Activated B cell treated with CpG ODN at 0.5 μM for 24 hours (primary cell): ENCODE data around the gene STAT4. TPM values are rescaled to one million over a fixed set of nuclear protein-coding genes. Genes with fewer than 3 reads are reported as not detected.
"Not testable (repeated sequence)": the region's sequence is repeated elsewhere in the genome, so short reads cannot be mapped to it uniquely, and the experiment has no call there.

Experiments used
- ATAC-seq: fragments of 200-7000 bp; cut with Tn5 transposase; one replicate; pipeline ENCODE4 v1.10.0; 2021; ENCODE audit warnings: low read depth, mild to moderate bottlenecking, moderate library complexity
- CTCF ChIA-PET: fragments of 350-600 bp; sonication (Branson Sonifier 250); formaldehyde crosslinking; loops from one replicate; lab custom pipeline; 2021; ENCODE audit warnings: antibody characterized with exemption; lab: Charles Lee
- POLR2A ChIA-PET: fragments of 350-600 bp; sonication (Branson Sonifier 250); formaldehyde crosslinking; loops from one replicate; lab custom pipeline; 2021; ENCODE audit warnings: antibody characterized with exemption; lab: Charles Lee
- DNase-seq: peaks from one replicate; pipeline ENCODE4 v3.0.0; 2022
- H3K27ac Mint-ChIP-seq: one replicate; pipeline ENCODE4 v1.8.0; 2020; ENCODE audit warnings: mixed read lengths
- H3K27me3 Mint-ChIP-seq: one replicate; pipeline ENCODE4 v1.8.0; 2021; ENCODE audit warnings: mixed read lengths
- H3K36me3 Mint-ChIP-seq: one replicate; pipeline ENCODE4 v1.8.0; 2021; ENCODE audit warnings: low read depth, mixed read lengths
- H3K4me1 Mint-ChIP-seq: one replicate; pipeline ENCODE4 v1.8.0; 2021; ENCODE audit warnings: mixed read lengths
- H3K4me3 Mint-ChIP-seq: one replicate; pipeline ENCODE4 v1.8.0; 2020; ENCODE audit warnings: mild to moderate bottlenecking, mixed read lengths
- H3K9me3 Mint-ChIP-seq: one replicate; pipeline ENCODE4 v1.8.0; 2020; ENCODE audit warnings: mixed read lengths
- intact Hi-C: fragments of 100-400 bp; cut with micrococcal nuclease; formaldehyde crosslinking; loops from one replicate; pipeline ENCODE4 v1.15.1; 2024
- total RNA-seq: library from RNA; stranded (reverse); gene quantifications from 2 replicates; pipeline ENCODE4 v1.2.3, GENCODE V29; 2022
- TF ChIP-seq, protein P1 (sequence below): fragments of 200-600 bp; IDR thresholded peaks from one replicate; pipeline ENCODE4 v1.8.0; 2022; ENCODE audit warnings: antibody characterized with exemption, mild to moderate bottlenecking

Gene STAT4
- total RNA-seq, 1 donor from 2014 or later: 16.5 TPM

DNA sequence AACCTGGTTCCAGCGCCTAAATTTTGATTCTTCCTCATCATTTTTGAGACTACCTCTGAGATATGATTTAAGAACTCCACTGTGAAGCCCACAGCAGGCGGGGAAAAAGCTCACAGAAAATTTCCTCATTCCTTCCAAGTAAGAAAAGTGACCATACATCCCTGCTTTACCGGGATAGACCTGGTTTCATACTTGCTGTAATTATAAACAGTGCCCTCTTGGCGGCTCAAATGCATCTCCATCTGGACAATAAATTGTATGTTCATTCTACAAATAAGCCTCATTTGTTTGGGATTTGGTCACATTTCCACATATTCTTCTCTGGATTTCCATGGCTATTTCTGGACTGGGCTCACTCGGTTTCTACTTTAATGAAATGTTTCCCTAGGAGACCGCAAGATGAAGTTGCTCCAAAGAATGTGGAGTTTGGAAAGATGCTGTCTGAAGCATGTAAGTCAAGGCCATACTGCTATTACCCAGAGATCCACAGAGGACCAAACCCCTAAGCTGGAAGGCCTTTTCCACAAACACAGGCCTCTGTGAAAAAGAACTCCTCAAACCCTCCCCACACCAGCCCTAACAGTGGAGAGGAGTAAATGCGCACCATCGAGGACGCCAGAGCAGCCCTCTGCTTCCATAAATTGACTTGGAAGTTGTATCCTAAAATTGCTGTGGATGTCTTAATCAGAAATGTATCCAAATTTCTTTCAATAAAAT lies 150.7 kb downstream of the STAT4 start:
- no peaks in the 10 kb centered on the region for H3K27me3 Mint-ChIP-seq
- ChIA-PET POLR2A (no interaction called here), CTCF (no interaction called here)
- peaks cover 6% of the 10 kb centered on the region for H3K9me3 Mint-ChIP-seq
- peaks cover 4% of the 10 kb centered on the region for H3K4me1 Mint-ChIP-seq
- H3K27ac Mint-ChIP-seq: no peak overlapping the region
- intact Hi-C loops: loop anchor here (5.0 kb wide), 1 partner anchor 83 kb away; no protein-coding TSS in a partner anchor
- peaks cover 96% of the 10 kb centered on the region for H3K36me3 Mint-ChIP-seq
- ATAC-seq (no peak), DNase-seq (no peak)
- H3K4me3 Mint-ChIP-seq: no peak overlapping the region
- TF ChIP-seq, protein P1, sequence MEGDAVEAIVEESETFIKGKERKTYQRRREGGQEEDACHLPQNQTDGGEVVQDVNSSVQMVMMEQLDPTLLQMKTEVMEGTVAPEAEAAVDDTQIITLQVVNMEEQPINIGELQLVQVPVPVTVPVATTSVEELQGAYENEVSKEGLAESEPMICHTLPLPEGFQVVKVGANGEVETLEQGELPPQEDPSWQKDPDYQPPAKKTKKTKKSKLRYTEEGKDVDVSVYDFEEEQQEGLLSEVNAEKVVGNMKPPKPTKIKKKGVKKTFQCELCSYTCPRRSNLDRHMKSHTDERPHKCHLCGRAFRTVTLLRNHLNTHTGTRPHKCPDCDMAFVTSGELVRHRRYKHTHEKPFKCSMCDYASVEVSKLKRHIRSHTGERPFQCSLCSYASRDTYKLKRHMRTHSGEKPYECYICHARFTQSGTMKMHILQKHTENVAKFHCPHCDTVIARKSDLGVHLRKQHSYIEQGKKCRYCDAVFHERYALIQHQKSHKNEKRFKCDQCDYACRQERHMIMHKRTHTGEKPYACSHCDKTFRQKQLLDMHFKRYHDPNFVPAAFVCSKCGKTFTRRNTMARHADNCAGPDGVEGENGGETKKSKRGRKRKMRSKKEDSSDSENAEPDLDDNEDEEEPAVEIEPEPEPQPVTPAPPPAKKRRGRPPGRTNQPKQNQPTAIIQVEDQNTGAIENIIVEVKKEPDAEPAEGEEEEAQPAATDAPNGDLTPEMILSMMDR: no peak

DNA sequence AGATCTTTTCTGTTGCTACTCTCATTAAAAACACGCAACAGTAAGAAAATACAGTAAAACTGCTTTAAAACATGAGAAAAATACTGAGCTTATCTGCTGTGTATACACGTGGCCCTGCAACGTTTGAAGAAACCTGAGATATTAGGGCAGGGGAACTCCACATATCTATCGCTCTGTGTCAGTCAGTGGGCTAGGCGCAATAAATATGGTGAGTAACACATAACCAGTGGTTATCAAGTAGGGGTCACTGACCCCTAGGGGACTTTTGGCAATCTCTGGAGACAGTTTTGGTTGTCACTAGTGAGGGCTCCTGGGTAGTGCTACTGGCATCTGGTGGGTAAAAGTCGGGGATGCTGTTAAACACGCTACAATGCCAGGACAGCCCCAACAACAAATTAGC lies 151.7 kb downstream of the STAT4 start:
- CTCF ChIA-PET: no interaction called here
- DNase-seq: no peak
- no peak for ATAC-seq
- Mint-ChIP-seq H3K4me3 (no peak overlapping the region), H3K4me1 (peaks cover 6% of the 10 kb centered on the region), H3K9me3 (peaks cover 6% of the 10 kb centered on the region), H3K36me3 (peaks cover 95% of the 10 kb centered on the region), H3K27me3 (no peaks in the 10 kb centered on the region), H3K27ac (no peak overlapping the region)
- TF ChIP-seq, protein P1: no peak
- intact Hi-C loops: no loop called here
- POLR2A ChIA-PET: no interaction called here

DNA sequence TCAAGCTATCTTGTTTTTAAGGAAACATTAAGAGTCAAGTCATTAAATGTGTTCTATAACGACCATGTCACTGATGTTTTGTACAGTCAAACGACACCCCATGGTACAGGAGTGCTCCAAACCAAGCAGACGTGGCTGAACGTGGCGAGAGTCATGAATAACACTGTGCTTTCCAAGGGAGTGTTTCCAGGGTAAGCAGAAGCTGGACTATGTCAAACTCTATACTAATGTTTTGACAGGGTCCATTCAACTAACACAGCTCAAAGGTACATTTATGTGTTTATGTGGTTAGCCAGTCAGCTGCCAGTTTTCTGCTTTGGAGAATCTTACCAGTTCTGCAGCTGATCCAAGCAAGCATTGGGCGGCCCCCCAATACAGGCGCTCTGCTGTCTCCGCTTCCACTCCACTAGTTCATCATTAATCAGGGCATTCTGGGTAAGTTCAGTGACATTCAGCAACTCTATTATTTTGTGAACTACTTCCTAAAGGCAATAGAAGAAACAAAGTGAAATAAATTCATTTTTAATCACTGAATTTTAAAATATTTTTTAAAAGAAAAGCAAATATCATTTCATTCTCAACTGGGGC lies 153.2 kb downstream of the STAT4 start:
- Mint-ChIP-seq H3K27me3 (no peaks in the 10 kb centered on the region), H3K4me3 (no peak overlapping the region)
- ATAC-seq: no peak

DNA sequence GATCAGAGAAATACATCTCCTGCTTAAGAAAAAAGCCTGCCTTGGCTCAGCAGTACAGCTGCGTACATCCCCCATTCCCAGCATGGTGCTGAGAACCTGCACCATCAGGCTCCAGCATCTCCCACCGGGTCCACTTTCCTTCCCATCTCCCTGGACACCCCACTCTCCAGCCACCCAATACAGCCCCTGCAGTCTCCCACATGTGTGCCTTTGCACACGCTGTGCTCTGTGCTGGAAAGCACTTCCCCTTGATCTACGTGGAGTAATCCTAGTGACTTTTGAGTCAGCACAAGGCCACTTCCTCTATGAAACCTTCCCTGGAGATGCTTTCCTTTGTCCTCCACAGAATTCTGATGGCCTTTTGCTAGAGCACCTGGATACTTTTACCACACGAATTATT lies 153.8 kb downstream of the STAT4 start:
- ATAC-seq (no peak), DNase-seq (no peak)
- H3K9me3 Mint-ChIP-seq: peaks cover 4% of the 10 kb centered on the region
- peaks cover 6% of the 10 kb centered on the region for H3K4me1 Mint-ChIP-seq
- ChIA-PET CTCF (interaction anchor here (0.8 to 1.8 kb wide), 2 partner anchors 15 to 32 kb away, joined by 4 to 7 read pairs; no protein-coding TSS in a partner anchor), POLR2A (no interaction called here)
- H3K4me3 Mint-ChIP-seq: no peak overlapping the region
- H3K27ac Mint-ChIP-seq: peak overlapping the region; percentile 4
- peaks cover 93% of the 10 kb centered on the region for H3K36me3 Mint-ChIP-seq
- TF ChIP-seq, protein P1: no peak
- no peaks in the 10 kb centered on the region for H3K27me3 Mint-ChIP-seq
- intact Hi-C loops: loop anchor here (1.0 kb wide), 4 partner anchors 14 to 216 kb away; no protein-coding TSS in a partner anchor

More for the DNA sequence above, 153.2 kb downstream of the STAT4 start:
- H3K36me3 Mint-ChIP-seq: peaks cover 93% of the 10 kb centered on the region
- H3K4me1 Mint-ChIP-seq: peaks cover 6% of the 10 kb centered on the region
- intact Hi-C loops: no loop called here
- ChIA-PET POLR2A (no interaction called here), CTCF (no interaction called here)
- TF ChIP-seq, protein P1: no peak
- H3K27ac Mint-ChIP-seq: no peak overlapping the region
- DNase-seq: no peak
- peaks cover 4% of the 10 kb centered on the region for H3K9me3 Mint-ChIP-seq

DNA sequence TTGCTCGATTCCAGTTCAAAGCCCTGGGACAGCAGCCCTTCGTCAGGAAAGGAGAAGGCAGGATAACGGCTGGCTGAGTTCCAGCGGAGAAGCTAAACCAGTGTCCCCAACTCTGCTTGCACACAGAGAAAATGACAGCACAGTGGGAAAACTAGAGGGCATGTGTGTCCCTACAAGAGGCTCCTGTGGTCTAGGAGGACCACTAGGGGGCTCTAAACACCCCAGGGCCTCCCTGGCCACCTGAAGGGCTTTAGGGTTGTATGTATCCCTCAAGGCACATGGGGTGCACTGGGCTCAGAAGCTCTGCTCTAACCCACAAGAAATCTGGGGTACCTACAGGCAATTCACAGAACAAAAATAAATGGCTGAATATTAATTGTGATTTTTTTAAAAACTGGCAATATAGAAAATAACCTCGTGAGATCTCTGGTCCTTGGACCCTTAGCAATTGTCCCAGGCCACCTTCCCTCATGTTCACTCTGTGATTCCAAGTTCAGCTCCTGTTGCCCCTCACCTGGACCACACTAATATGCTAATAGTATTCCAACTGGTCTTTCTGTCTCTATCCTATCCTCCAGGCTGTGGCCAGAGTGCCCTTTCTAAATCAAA lies 154.4 kb downstream of the STAT4 start:
- Mint-ChIP-seq H3K4me3 (no peak overlapping the region), H3K4me1 (peaks cover 6% of the 10 kb centered on the region), H3K9me3 (peaks cover 4% of the 10 kb centered on the region), H3K27me3 (no peaks in the 10 kb centered on the region), H3K27ac (no peak overlapping the region), H3K36me3 (peaks cover 93% of the 10 kb centered on the region)
- TF ChIP-seq, protein P1: peak; percentile 19
- ChIA-PET CTCF (interaction anchor here (0.8 to 1.8 kb wide), 2 partner anchors 16 to 33 kb away, joined by 4 to 7 read pairs; no protein-coding TSS in a partner anchor), POLR2A (no interaction called here)
- peak; percentile 82 for ATAC-seq
- intact Hi-C loops: loop anchor here (1.0 kb wide), 4 partner anchors 15 to 215 kb away; no protein-coding TSS in a partner anchor
- DNase-seq: no peak

DNA sequence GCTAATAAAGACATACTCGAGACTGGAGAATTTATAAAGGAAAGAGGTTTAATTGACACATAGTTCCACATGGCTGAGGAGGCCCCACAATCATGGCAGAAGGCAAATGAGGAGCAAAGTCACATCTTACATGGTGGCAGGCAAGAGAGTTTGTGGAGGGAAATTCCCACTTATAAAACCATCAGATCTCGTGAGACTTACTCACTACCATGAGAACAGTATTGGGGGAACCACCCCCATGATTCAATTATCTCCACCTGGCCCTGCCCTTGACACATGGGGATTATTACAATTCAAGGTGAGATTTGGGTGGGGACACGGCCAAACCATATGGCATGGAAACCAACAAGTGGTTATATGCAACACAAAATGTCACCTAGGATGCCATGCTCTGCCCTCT lies 155.5 kb downstream of the STAT4 start:
- H3K4me3 Mint-ChIP-seq, intact Hi-C loops, DNase-seq, H3K9me3 Mint-ChIP-seq, H3K27me3 Mint-ChIP-seq, ATAC-seq, POLR2A ChIA-PET, H3K4me1 Mint-ChIP-seq: not testable (repeated sequence)
- CTCF ChIA-PET: interaction anchor here (1.8 kb wide), 1 partner anchor 34 kb away, joined by 7 read pairs; no protein-coding TSS in a partner anchor
- H3K27ac Mint-ChIP-seq: peak overlapping the region; percentile 62
- peaks cover 91% of the 10 kb centered on the region for H3K36me3 Mint-ChIP-seq
